Fibroblast of lung (primary cell): ENCODE results near the gene ATP8A2. TPM values are rescaled to one million over a fixed set of nuclear protein-coding genes. Genes with fewer than 3 reads are reported as not detected.

ENCODE experiments used
- DNase-seq, 2 donors: peaks; one replicate each; pipeline versions ENCODE4 v3.0.0 to v3.0.0-alpha.2; 2010; ENCODE audit warnings: low read depth in 2 of 2
- H2AFZ ChIP-seq: 2 replicates; pipeline ENCODE4 v1.5.1; 2012; ENCODE audit warnings: low read length, control low read depth, inconsistent platforms
- H3K27ac ChIP-seq: 2 replicates; pipeline ENCODE4 v1.5.1; 2011; ENCODE audit warnings: low read length, control low read depth; ENCODE audit not compliant: insufficient read depth
- H3K27me3 ChIP-seq: 2 replicates; pipeline ENCODE4 v1.5.1; 2011; ENCODE audit warnings: mild to moderate bottlenecking, low read length; ENCODE audit not compliant: control insufficient read depth, insufficient read depth
- H3K36me3 ChIP-seq: 2 replicates; pipeline ENCODE4 v1.5.1; 2011; ENCODE audit warnings: low read length; ENCODE audit not compliant: control insufficient read depth, insufficient read depth
- H3K4me1 ChIP-seq: 2 replicates; pipeline ENCODE4 v1.5.1; 2011; ENCODE audit warnings: low read length; ENCODE audit not compliant: control insufficient read depth, insufficient read depth; ENCODE audit errors: extremely low read depth
- H3K4me2 ChIP-seq: 2 replicates; pipeline ENCODE4 v1.5.1; 2011; ENCODE audit warnings: low read length, control low read depth; ENCODE audit not compliant: insufficient read depth; ENCODE audit errors: extremely low read depth
- H3K4me3 ChIP-seq, 4 experiments: fragments of 200-600 bp in 1 of 4; sonication (generic) in 1 of 4; replicated peaks in 1 of 4; 2 replicates each; pipeline ENCODE4 v1.5.1; 2011 to 2016; ENCODE audit warnings: low read length in 4 of 4, low read depth in 3 of 4, mild to moderate bottlenecking in 3 of 4, control low read depth in 2 of 4, inconsistent platforms in 1 of 4, mixed read lengths in 1 of 4; ENCODE audit not compliant: insufficient read depth in 1 of 4; ENCODE audit errors: control extremely low read depth in 1 of 4
- H3K79me2 ChIP-seq: 2 replicates; pipeline ENCODE4 v1.5.1; 2012; ENCODE audit warnings: mild to moderate bottlenecking, low read length, inconsistent platforms; ENCODE audit not compliant: control insufficient read depth, insufficient read depth
- H3K9ac ChIP-seq: 2 replicates; pipeline ENCODE4 v1.5.1; 2011; ENCODE audit warnings: mild to moderate bottlenecking, low read length, control low read depth; ENCODE audit not compliant: insufficient read depth
- H3K9me3 ChIP-seq: 2 replicates; pipeline ENCODE4 v1.5.1; 2012; ENCODE audit warnings: low read depth, low read length; ENCODE audit not compliant: control insufficient read depth, insufficient read depth
- H4K20me1 ChIP-seq: 2 replicates; pipeline ENCODE4 v1.5.1; 2011; ENCODE audit warnings: low read length; ENCODE audit not compliant: control insufficient read depth, insufficient read depth; ENCODE audit errors: extremely low read depth
- EZH2 ChIP-seq: IDR thresholded peaks from 2 replicates; pipeline ENCODE4 v1.5.1; 2012; ENCODE audit warnings: low read length, control low read depth, mild to moderate bottlenecking; ENCODE audit errors: missing control alignments
- polyA plus RNA-seq, 2 donors: library from polyadenylated mRNA; depleted of rRNA in 1 of 2; stranded (reverse) in 1 of 2; unstranded in 1 of 2; fragments of >200 nt; gene quantifications; 2 replicates each; pipeline ENCODE4 v1.2.1, GENCODE V29; 2011 to 2012; ENCODE audit warnings: missing spikeins in 1 of 2
- total RNA-seq: library from RNA; depleted of rRNA; stranded (reverse); fragments of >200 nt; gene quantifications from 2 replicates; pipeline ENCODE4 v1.2.1, GENCODE V29; 2014
- TF ChIP-seq, protein P1 (sequence below), 2 donors: IDR thresholded peaks in 1 of 2; conservative IDR thresholded peaks in 1 of 2; 1 replicate in 1 of 2; 2 replicates in 1 of 2; pipeline ENCODE4 v1.5.1; 2011 to 2012; ENCODE audit warnings: low read length in 2 of 2, control low read depth in 1 of 2, inconsistent platforms in 1 of 2, low read depth in 1 of 2, mild to moderate bottlenecking in 1 of 2

Gene ATP8A2
- total and polyA plus RNA-seq, 2 donors (not counting 1 experiment from before 2014, with no cell fraction given), result under 0.01 to 0.01 TPM

DNA sequence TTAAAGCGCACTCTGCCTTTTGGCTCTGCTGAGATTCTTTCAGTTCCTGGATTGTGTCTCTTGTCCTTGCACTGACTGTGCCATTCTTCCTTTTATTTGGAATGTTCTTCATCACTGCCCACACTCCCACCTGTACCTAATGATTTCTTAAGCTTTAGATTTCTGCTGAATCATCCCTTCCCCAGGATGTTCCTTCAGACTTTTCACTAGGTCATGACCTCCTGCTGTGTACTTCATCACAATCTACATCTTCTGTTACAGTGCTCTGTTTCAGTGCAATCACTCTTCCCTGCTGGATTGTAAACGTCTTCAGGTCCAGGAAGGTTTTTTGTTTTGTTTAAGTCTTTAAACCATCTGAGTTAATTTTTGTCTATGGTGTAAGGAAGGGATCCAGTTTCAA, 281.0 kb downstream of the ATP8A2 start:
- Histone ChIP-seq H3K27ac (no peak overlapping the region), H3K4me1 (no peaks in the 10 kb centered on the region), H2AFZ (no peak overlapping the region), H3K4me3 (no peak overlapping the region), H3K9ac (no peak overlapping the region), H3K9me3 (no peaks in the 10 kb centered on the region), H3K4me2 (no peak overlapping the region), H4K20me1 (no peaks in the 10 kb centered on the region), H3K27me3 (no peaks in the 10 kb centered on the region), H3K36me3 (no peaks in the 10 kb centered on the region), H3K79me2 (no peaks in the 10 kb centered on the region)
- no peak for DNase-seq
- TF ChIP-seq EZH2, result no peak
- TF ChIP-seq, protein P1, sequence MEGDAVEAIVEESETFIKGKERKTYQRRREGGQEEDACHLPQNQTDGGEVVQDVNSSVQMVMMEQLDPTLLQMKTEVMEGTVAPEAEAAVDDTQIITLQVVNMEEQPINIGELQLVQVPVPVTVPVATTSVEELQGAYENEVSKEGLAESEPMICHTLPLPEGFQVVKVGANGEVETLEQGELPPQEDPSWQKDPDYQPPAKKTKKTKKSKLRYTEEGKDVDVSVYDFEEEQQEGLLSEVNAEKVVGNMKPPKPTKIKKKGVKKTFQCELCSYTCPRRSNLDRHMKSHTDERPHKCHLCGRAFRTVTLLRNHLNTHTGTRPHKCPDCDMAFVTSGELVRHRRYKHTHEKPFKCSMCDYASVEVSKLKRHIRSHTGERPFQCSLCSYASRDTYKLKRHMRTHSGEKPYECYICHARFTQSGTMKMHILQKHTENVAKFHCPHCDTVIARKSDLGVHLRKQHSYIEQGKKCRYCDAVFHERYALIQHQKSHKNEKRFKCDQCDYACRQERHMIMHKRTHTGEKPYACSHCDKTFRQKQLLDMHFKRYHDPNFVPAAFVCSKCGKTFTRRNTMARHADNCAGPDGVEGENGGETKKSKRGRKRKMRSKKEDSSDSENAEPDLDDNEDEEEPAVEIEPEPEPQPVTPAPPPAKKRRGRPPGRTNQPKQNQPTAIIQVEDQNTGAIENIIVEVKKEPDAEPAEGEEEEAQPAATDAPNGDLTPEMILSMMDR (conservative IDR thresholded peaks at IDR 0.05 in 1 of 2, IDR thresholded peaks at IDR 0.05 in 1 of 2; ENCODE audit: low read depth in 1 of 2, low read length in 2 of 2), result no peak

DNA sequence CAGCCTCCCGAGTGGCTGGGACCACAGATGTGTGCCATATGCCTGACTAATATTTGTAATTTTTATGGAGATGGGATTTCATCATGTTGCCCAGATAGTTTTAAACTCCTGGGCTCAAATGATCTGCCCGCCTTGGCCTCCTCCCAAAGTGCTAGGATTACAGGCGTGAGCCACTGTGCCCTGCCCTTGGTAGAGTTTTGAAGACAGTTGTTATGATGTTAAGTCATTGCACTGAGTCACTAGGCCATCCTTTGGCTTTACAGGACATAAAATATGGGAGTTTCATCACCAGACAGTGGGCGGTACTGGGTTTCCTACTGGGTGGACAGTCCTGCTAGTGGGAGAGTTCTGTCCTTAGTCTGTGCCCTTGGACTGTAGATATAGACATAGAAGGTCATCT, 282.5 kb downstream of the ATP8A2 start:
- no peak overlapping the region for H3K9ac ChIP-seq
- H3K9me3 ChIP-seq, result no peaks in the 10 kb centered on the region
- H3K4me3 ChIP-seq, result no peak overlapping the region
- H2AFZ ChIP-seq, result no peak overlapping the region
- no peaks in the 10 kb centered on the region for H3K4me1 ChIP-seq
- H3K27ac ChIP-seq, result no peak overlapping the region
- no peaks in the 10 kb centered on the region for H3K36me3 ChIP-seq
- no peak for DNase-seq
- H3K4me2 ChIP-seq, result no peak overlapping the region
- H3K27me3 ChIP-seq, result no peaks in the 10 kb centered on the region
- TF ChIP-seq, protein P1 (conservative IDR thresholded peaks at IDR 0.05 in 1 of 2, IDR thresholded peaks at IDR 0.05 in 1 of 2; ENCODE audit: low read depth in 1 of 2, low read length in 2 of 2), result no peak
- TF ChIP-seq EZH2, result no peak
- H4K20me1 ChIP-seq, result no peaks in the 10 kb centered on the region
- no peaks in the 10 kb centered on the region for H3K79me2 ChIP-seq

DNA sequence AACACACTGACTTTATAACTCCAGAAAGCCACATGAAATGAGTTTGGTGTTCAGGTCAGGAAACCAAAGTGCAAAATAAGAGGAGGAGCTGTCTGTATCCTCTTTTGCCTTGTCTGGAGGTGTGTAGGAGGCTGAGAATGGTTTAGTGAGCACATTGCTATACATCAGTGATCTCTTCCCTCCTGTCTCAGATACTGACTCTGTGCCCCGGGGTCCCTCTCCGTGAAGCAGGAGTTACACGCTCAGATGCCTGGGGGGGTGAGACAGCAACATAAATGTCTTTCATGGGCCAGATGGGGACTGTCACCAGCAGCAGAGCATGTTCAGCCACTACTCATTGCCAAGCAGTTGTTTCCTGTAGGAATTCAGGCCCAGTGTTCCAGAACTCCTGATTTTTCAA, 285.4 kb downstream of the ATP8A2 start:
- Histone ChIP-seq H3K4me3 (no peak overlapping the region), H2AFZ (no peak overlapping the region), H3K9ac (no peak overlapping the region), H3K27me3 (no peaks in the 10 kb centered on the region), H3K27ac (no peak overlapping the region), H3K36me3 (no peaks in the 10 kb centered on the region), H3K9me3 (no peaks in the 10 kb centered on the region), H3K4me2 (no peak overlapping the region), H3K4me1 (no peaks in the 10 kb centered on the region), H3K79me2 (no peaks in the 10 kb centered on the region), H4K20me1 (no peaks in the 10 kb centered on the region)
- no peak for DNase-seq
- TF ChIP-seq, protein P1 (conservative IDR thresholded peaks at IDR 0.05 in 1 of 2, IDR thresholded peaks at IDR 0.05 in 1 of 2; ENCODE audit: low read depth in 1 of 2, low read length in 2 of 2), result no peak
- no peak for TF ChIP-seq EZH2
